ENCODE data around the gene SLCO3A1. TPM values are rescaled to one million over a fixed set of nuclear protein-coding genes. Genes with fewer than 3 reads are reported as not detected.

Gene SLCO3A1
- total RNA-seq, 1 experiment from 2014 or later, result not detected

GRCh38 chr15:92035551-92035950, 182.0 kb downstream of the SLCO3A1 start:
- BruUV-seq (replicated peaks), result no TSS peak
- H3K27me3 ChIP-seq (replicated peaks; ENCODE audit: control insufficient read depth, insufficient read depth, low read length), result no peaks in the 10 kb centered on the region
- Mint-ChIP-seq H3K9me3 (ENCODE audit: unreplicated experiment) (no peaks in the 10 kb centered on the region), H3K4me1 (ENCODE audit: low read depth, unreplicated experiment) (no peaks in the 10 kb centered on the region), H3K27ac (ENCODE audit: unreplicated experiment) (no peak overlapping the region), H3K36me3 (ENCODE audit: insufficient read depth, unreplicated experiment) (no peaks in the 10 kb centered on the region), H3K4me3 (ENCODE audit: unreplicated experiment) (no peak overlapping the region), H3K27me3 (ENCODE audit: insufficient read depth, unreplicated experiment) (peaks cover 22% of the 10 kb centered on the region)
- no peak for TF ChIP-seq CTCF (IDR thresholded peaks at IDR 0.05; ENCODE audit: insufficient read depth in 1 of 2, low read depth in 1 of 2, low read length in 1 of 2, severe bottlenecking in 1 of 2, unreplicated experiment in 1 of 2)
- H3K9me3 ChIP-seq, result no peaks in the 10 kb centered on the region
- no peaks in the 10 kb centered on the region for H3K4me1 ChIP-seq
- no peak overlapping the region for H3K4me3 ChIP-seq (ENCODE audit: low read depth, low read length)
- ChIA-PET CTCF (no interaction called here), POLR2A (no interaction called here)
- intact Hi-C loops (cut with micrococcal nuclease; ENCODE audit: unreplicated experiment), result no loop called here
- DNase-seq, result no peak
- no peaks in the 10 kb centered on the region for H3K36me3 ChIP-seq (ENCODE audit: control insufficient read depth, insufficient read depth, low read length)

- Mint-ChIP-seq H3K4me1 (ENCODE audit: low read depth, unreplicated experiment) (no peaks in the 10 kb centered on the region), H3K27me3 (ENCODE audit: insufficient read depth, unreplicated experiment) (peaks cover 20% of the 10 kb centered on the region), H3K27ac (ENCODE audit: unreplicated experiment) (no peak overlapping the region), H3K4me3 (ENCODE audit: unreplicated experiment) (no peak overlapping the region), H3K9me3 (ENCODE audit: unreplicated experiment) (no peaks in the 10 kb centered on the region), H3K36me3 (ENCODE audit: insufficient read depth, unreplicated experiment) (no peaks in the 10 kb centered on the region)
- intact Hi-C loops (cut with micrococcal nuclease; ENCODE audit: unreplicated experiment), result no loop called here
- no peak for TF ChIP-seq CTCF (IDR thresholded peaks at IDR 0.05; ENCODE audit: insufficient read depth in 1 of 2, low read depth in 1 of 2, low read length in 1 of 2, severe bottlenecking in 1 of 2, unreplicated experiment in 1 of 2)
- ChIA-PET POLR2A (no interaction called here), CTCF (no interaction called here)
- Histone ChIP-seq H3K27me3 (replicated peaks; ENCODE audit: control insufficient read depth, insufficient read depth, low read length) (no peaks in the 10 kb centered on the region), H3K4me3 (ENCODE audit: low read depth, low read length) (no peak overlapping the region), H3K36me3 (ENCODE audit: control insufficient read depth, insufficient read depth, low read length) (no peaks in the 10 kb centered on the region), H3K9me3 (no peaks in the 10 kb centered on the region), H3K4me1 (no peaks in the 10 kb centered on the region)
- BruUV-seq (replicated peaks), result no TSS peak
- no peak for DNase-seq
Observed at GRCh38 chr15:92035961-92036360, 182.5 kb downstream of the SLCO3A1 start.

DNA sequence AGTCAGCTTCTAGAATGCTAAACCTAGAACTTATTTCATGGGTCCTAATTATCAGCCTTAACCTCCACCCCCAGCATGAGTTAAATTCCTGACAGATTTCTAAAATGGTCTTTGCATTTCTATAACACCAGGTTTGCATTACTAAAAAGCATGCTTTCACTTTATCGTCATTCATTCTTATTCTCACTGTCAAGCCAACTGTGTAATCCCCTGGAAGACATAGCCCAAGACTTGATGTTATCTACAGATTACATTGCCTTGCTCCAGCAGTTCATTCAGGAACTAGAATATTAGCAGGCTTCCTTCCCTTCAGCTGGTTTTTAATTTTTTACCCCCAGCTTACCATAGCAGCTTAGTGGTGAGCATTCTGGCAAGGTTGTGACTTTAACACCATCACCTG, 184.0 kb downstream of the SLCO3A1 start:
- H3K27me3 Mint-ChIP-seq (ENCODE audit: insufficient read depth, unreplicated experiment), result peaks cover 18% of the 10 kb centered on the region
- BruUV-seq (replicated peaks), result no TSS peak
- no peak for DNase-seq
- Histone ChIP-seq H3K27me3 (replicated peaks; ENCODE audit: control insufficient read depth, insufficient read depth, low read length) (no peaks in the 10 kb centered on the region), H3K36me3 (ENCODE audit: control insufficient read depth, insufficient read depth, low read length) (no peaks in the 10 kb centered on the region), H3K4me1 (no peaks in the 10 kb centered on the region), H3K9me3 (no peaks in the 10 kb centered on the region), H3K4me3 (ENCODE audit: low read depth, low read length) (no peak overlapping the region)
- no peaks in the 10 kb centered on the region for H3K9me3 Mint-ChIP-seq (ENCODE audit: unreplicated experiment)
- intact Hi-C loops (cut with micrococcal nuclease; ENCODE audit: unreplicated experiment), result no loop called here
- no peaks in the 10 kb centered on the region for H3K4me1 Mint-ChIP-seq (ENCODE audit: low read depth, unreplicated experiment)
- no peak overlapping the region for H3K4me3 Mint-ChIP-seq (ENCODE audit: unreplicated experiment)
- H3K36me3 Mint-ChIP-seq (ENCODE audit: insufficient read depth, unreplicated experiment), result no peaks in the 10 kb centered on the region
- POLR2A ChIA-PET, result no interaction called here
- CTCF ChIA-PET, result interaction anchor here (1.2 kb wide), 1 partner anchor 40 kb away, joined by 4 read pairs; no protein-coding TSS in a partner anchor
- no peak overlapping the region for H3K27ac Mint-ChIP-seq (ENCODE audit: unreplicated experiment)
- no peak for TF ChIP-seq CTCF (IDR thresholded peaks at IDR 0.05; ENCODE audit: insufficient read depth in 1 of 2, low read depth in 1 of 2, low read length in 1 of 2, severe bottlenecking in 1 of 2, unreplicated experiment in 1 of 2)

All from Caco-2 (cell line).